H1 (cell line): ENCODE data around the gene UBE2E1. TPM values are rescaled to one million over a fixed set of nuclear protein-coding genes. Genes with fewer than 3 reads are reported as not detected.

Source experiments
- CTCF ChIA-PET: fragments of 300-600 bp; sonication (Branson Sonifier 250); formaldehyde crosslinking; loops from one replicate; lab custom pipeline; 2021; ENCODE audit not compliant: partially characterized antibody; lab: Charles Lee
- POLR2A ChIA-PET: fragments of 300-600 bp; sonication (Branson Sonifier 250); formaldehyde crosslinking; loops from one replicate; lab custom pipeline; 2021; ENCODE audit warnings: inconsistent platforms; ENCODE audit not compliant: partially characterized antibody; lab: Charles Lee
- DNase-seq, 2 experiments: peaks; one replicate each; pipeline versions ENCODE4 v3.0.0 to v3.0.0-alpha.2; 2010 to 2022; ENCODE audit warnings: low spot score in 2 of 2, low read depth in 1 of 2, mixed read lengths in 1 of 2
- FAIRE-seq: peaks from 2 replicates; lab custom pipeline; 2011; peaks lifted over from hg19 to GRCh38; lab: Jason Lieb, UNC
- H2AFZ ChIP-seq: 2 replicates; pipeline ENCODE4 v1.8.1; 2012; ENCODE audit warnings: low read length, inconsistent platforms
- H2AK5ac ChIP-seq: 2 replicates; pipeline ENCODE4 v1.6.1; 2013; ENCODE audit warnings: low read depth, low read length
- H2BK120ac ChIP-seq: replicated peaks from 2 replicates; pipeline ENCODE3; 2013; ENCODE audit warnings: low read depth, low read length, inconsistent platforms
- H2BK12ac ChIP-seq: 2 replicates; pipeline ENCODE4 v1.6.1; 2013; ENCODE audit warnings: low read depth, low read length
- H2BK15ac ChIP-seq: 2 replicates; pipeline ENCODE4 v1.6.1; 2013; ENCODE audit warnings: low read length
- H2BK20ac ChIP-seq: 2 replicates; pipeline ENCODE4 v1.6.1; 2013; ENCODE audit warnings: low read length
- H2BK5ac ChIP-seq: 2 replicates; pipeline ENCODE4 v1.6.1; 2013; ENCODE audit warnings: low read depth, low read length
- H3K14ac ChIP-seq: 2 replicates; pipeline ENCODE4 v1.6.1; 2013; ENCODE audit warnings: inconsistent platforms; ENCODE audit not compliant: insufficient read length
- H3K18ac ChIP-seq: 2 replicates; pipeline ENCODE4 v1.6.1; 2013; ENCODE audit warnings: low read length; ENCODE audit errors: extremely low read depth
- H3K23ac ChIP-seq: 2 replicates; pipeline ENCODE4 v1.6.1; 2013; ENCODE audit warnings: inconsistent platforms; ENCODE audit not compliant: insufficient read length
- H3K23me2 ChIP-seq: 2 replicates; pipeline ENCODE4 v1.6.1; 2013; ENCODE audit warnings: low read depth, low read length
- H3K27ac ChIP-seq: 2 replicates; pipeline ENCODE4 v1.6.1; 2011; ENCODE audit warnings: low read depth, low read length, inconsistent platforms
- H3K27me3 ChIP-seq, 4 experiments: replicated peaks in 1 of 4; 1 replicate in 1 of 4; 2 replicates in 3 of 4; pipeline versions ENCODE4 v1.6.1 to v1.8.1; 2011 to 2013; ENCODE audit warnings: low read length in 3 of 4, mild to moderate bottlenecking in 3 of 4, inconsistent platforms in 2 of 4, mixed read lengths in 2 of 4, moderate library complexity in 1 of 4; ENCODE audit not compliant: control insufficient read depth in 3 of 4, insufficient read depth in 3 of 4; ENCODE audit errors: extremely low read depth in 1 of 4
- H3K36me3 ChIP-seq, 4 experiments: 2 replicates each; pipeline versions ENCODE4 v1.6.1 to v1.8.1; 2011 to 2013; ENCODE audit warnings: mild to moderate bottlenecking in 4 of 4, low read length in 3 of 4, moderate library complexity in 2 of 4, control low read depth in 1 of 4, inconsistent platforms in 1 of 4; ENCODE audit not compliant: insufficient read depth in 4 of 4, control insufficient read depth in 2 of 4
- H3K4ac ChIP-seq: replicated peaks from 2 replicates; pipeline ENCODE3; 2013; ENCODE audit warnings: low read length, low read depth, mixed read lengths, inconsistent platforms; ENCODE audit not compliant: insufficient read length
- H3K4me1 ChIP-seq, 4 experiments: replicated peaks in 1 of 4; 1 replicate in 1 of 4; 2 replicates in 3 of 4; pipeline versions ENCODE4 v1.6.1 to v1.8.1; 2011 to 2013; ENCODE audit warnings: low read length in 3 of 4, inconsistent platforms in 2 of 4, mixed read lengths in 1 of 4; ENCODE audit not compliant: insufficient read depth in 4 of 4, control insufficient read depth in 3 of 4
- H3K4me2 ChIP-seq, 2 experiments: 2 replicates each; pipeline versions ENCODE4 v1.6.1 to v1.8.1; 2011 to 2013; ENCODE audit warnings: low read depth in 2 of 2, low read length in 2 of 2, control low read depth in 1 of 2, inconsistent platforms in 1 of 2, mild to moderate bottlenecking in 1 of 2; ENCODE audit not compliant: insufficient read depth in 1 of 2
- H3K4me3 ChIP-seq, 4 experiments: fragments of 200-600, 300-600 bp in 1 of 4; sonication (generic), shearing (Covaris generic), sonication (Bioruptor Twin) in 1 of 4; 2 replicates each; pipeline versions ENCODE4 v1.5.1 to v1.8.1; 2011 to 2016; ENCODE audit warnings: low read length in 4 of 4, low read depth in 3 of 4, control low read depth in 2 of 4, inconsistent platforms in 2 of 4, mild to moderate bottlenecking in 2 of 4, mixed read lengths in 1 of 4, moderate library complexity in 1 of 4; ENCODE audit not compliant: insufficient read depth in 2 of 4; ENCODE audit errors: extremely low read depth in 1 of 4
- H3K56ac ChIP-seq: replicated peaks from 2 replicates; pipeline ENCODE3; 2013; ENCODE audit warnings: low read depth, mild to moderate bottlenecking, mixed read lengths, low read length, inconsistent platforms; ENCODE audit not compliant: insufficient read length
- H3K79me1 ChIP-seq: 2 replicates; pipeline ENCODE4 v1.6.1; 2013; ENCODE audit warnings: low read depth, low read length, control low read depth
- H3K79me2 ChIP-seq, 2 experiments: 2 replicates each; pipeline versions ENCODE4 v1.6.1 to v1.8.1; 2012 to 2013; ENCODE audit warnings: low read length in 2 of 2, mild to moderate bottlenecking in 2 of 2, inconsistent platforms in 1 of 2; ENCODE audit not compliant: insufficient read depth in 2 of 2, control insufficient read depth in 1 of 2
- H3K9ac ChIP-seq, 4 experiments: replicated peaks in 1 of 4; 1 replicate in 1 of 4; 2 replicates in 3 of 4; pipeline versions ENCODE4 v1.6.1 to v1.8.1; 2011 to 2013; ENCODE audit warnings: low read depth in 3 of 4, low read length in 3 of 4, control low read depth in 2 of 4, mild to moderate bottlenecking in 2 of 4, moderate library complexity in 2 of 4, inconsistent platforms in 1 of 4; ENCODE audit errors: extremely low read depth in 1 of 4
- H3K9me3 ChIP-seq, 2 experiments: 2 replicates each; pipeline versions ENCODE4 v1.6.1 to v1.8.1; 2012 to 2013; ENCODE audit warnings: mild to moderate bottlenecking in 2 of 2, moderate library complexity in 2 of 2, control low read depth in 1 of 2, inconsistent platforms in 1 of 2, low read depth in 1 of 2, low read length in 1 of 2, mixed read lengths in 1 of 2; ENCODE audit not compliant: insufficient read depth in 2 of 2
- H4K20me1 ChIP-seq, 2 experiments: replicated peaks in 1 of 2; 2 replicates each; pipeline versions ENCODE3 to v1.8.1; 2011 to 2013; ENCODE audit warnings: inconsistent platforms in 2 of 2, low read length in 2 of 2, mild to moderate bottlenecking in 1 of 2; ENCODE audit not compliant: insufficient read depth in 2 of 2, control insufficient read depth in 1 of 2
- H4K5ac ChIP-seq: 2 replicates; pipeline ENCODE4 v1.6.1; 2013; ENCODE audit warnings: low read length, low read depth, mixed read lengths, inconsistent platforms; ENCODE audit not compliant: insufficient read length
- H4K8ac ChIP-seq: 2 replicates; pipeline ENCODE4 v1.8.0; 2013; ENCODE audit warnings: mild to moderate bottlenecking, moderate library complexity, low read length, inconsistent platforms; ENCODE audit not compliant: insufficient read depth; ENCODE audit errors: extremely low read depth
- H4K91ac ChIP-seq: replicated peaks from 2 replicates; pipeline ENCODE3; 2013; ENCODE audit warnings: low read length, mixed read lengths, inconsistent platforms; ENCODE audit not compliant: insufficient read length
- GTF2F1 ChIP-seq: IDR thresholded peaks from 2 replicates; pipeline ENCODE4 v1.6.1; 2012; ENCODE audit warnings: low read depth, low read length, improper control_type of control experiment, borderline replicate concordance
- JUND ChIP-seq: IDR thresholded peaks from 2 replicates; pipeline ENCODE4 v1.6.1; 2011; ENCODE audit warnings: mild to moderate bottlenecking, improper control_type of control experiment, low read length
- PHF8 ChIP-seq: fragments of 200-600 bp; sonication (generic); conservative IDR thresholded peaks from 2 replicates; pipeline ENCODE4 v1.7.1; 2012; ENCODE audit warnings: low read depth, mild to moderate bottlenecking, inconsistent platforms, low read length, moderate library complexity
- RXRA ChIP-seq: IDR thresholded peaks from 2 replicates; pipeline ENCODE4 v1.6.1; 2011; ENCODE audit warnings: low read depth, mild to moderate bottlenecking, low read length, moderate library complexity; ENCODE audit not compliant: insufficient read depth
- SAP30 ChIP-seq: fragments of 300-600 bp; sonication (generic); IDR thresholded peaks from 2 replicates; pipeline ENCODE4 v1.7.1; 2012; ENCODE audit warnings: low read length, moderate library complexity, mild to moderate bottlenecking, inconsistent platforms; ENCODE audit not compliant: insufficient read depth, insufficient replicate concordance
- SIX5 ChIP-seq: IDR thresholded peaks from 2 replicates; pipeline ENCODE4 v1.6.1; 2011; ENCODE audit warnings: mild to moderate bottlenecking, low read depth, low read length
- SRF ChIP-seq: IDR thresholded peaks from 2 replicates; pipeline ENCODE4 v1.6.1; 2011; ENCODE audit warnings: mild to moderate bottlenecking, low read depth, low read length, moderate library complexity
- SUZ12 ChIP-seq: fragments of 200-600 bp; sonication (generic); IDR thresholded peaks from 2 replicates; pipeline ENCODE4 v1.6.1; 2012; ENCODE audit warnings: mild to moderate bottlenecking, inconsistent platforms, low read length, moderate library complexity, mixed read lengths
- TAF1 ChIP-seq: IDR thresholded peaks from 2 replicates; pipeline ENCODE4 v1.6.1; 2011; ENCODE audit warnings: mild to moderate bottlenecking, low read depth, low read length
- TEAD4 ChIP-seq: IDR thresholded peaks from 2 replicates; pipeline ENCODE4 v1.6.1; 2012; ENCODE audit warnings: low read depth, low read length, inconsistent platforms, mixed read lengths
- ZNF274 ChIP-seq: IDR thresholded peaks from 2 replicates; pipeline ENCODE4 v1.7.0; 2012; ENCODE audit warnings: low read length, borderline replicate concordance; ENCODE audit errors: extremely low read depth
- WGBS, 2 experiments: shearing (Covaris generic) in 1 of 2; methylation state at CpG; one replicate each; pipeline versions ENCODE4 v1.1.6 to v1.1.7; 2013 to 2015; ENCODE audit warnings: low lambda C conversion rate in 2 of 2, mixed read lengths in 2 of 2, inconsistent platforms in 1 of 2, low coverage in 1 of 2, missing lambda C conversion rate in 1 of 2; ENCODE audit not compliant: insufficient replicate concordance in 2 of 2, insufficient coverage in 1 of 2, insufficient read length in 1 of 2; ENCODE audit errors: extremely low coverage in 1 of 2, missing lambda C conversion rate in 1 of 2; 5-methylcytosine and 5-hydroxymethylcytosine counted together
- polyA plus RNA-seq, 7 experiments: library from polyadenylated mRNA; depleted of rRNA in 3 of 7; stranded (reverse) in 5 of 7; unstranded in 2 of 7; fragments of >200 nt in 5 of 7; fragments of 200-250 nt in 2 of 7; gene quantifications; 1 replicate in 5 of 7; 2 replicates in 1 of 7; 4 replicates in 1 of 7; pipeline versions ENCODE4 v1.2.1 to v1.2.3, GENCODE V29; 2011 to 2013; ENCODE audit warnings: missing spikeins in 2 of 7, mixed read lengths in 2 of 7
- total RNA-seq: library from RNA; stranded (reverse); fragmentation: NEBNext Ultra II Directional; extraction: Animal tissue kit (Norgen Biotek cat#: 25700); gene quantifications from 2 replicates; pipeline ENCODE4 v1.2.1, GENCODE V29; 2021
- TF ChIP-seq, protein P1 (sequence below): IDR thresholded peaks from 2 replicates; pipeline ENCODE4 v1.6.1; 2011; ENCODE audit warnings: low read depth, mild to moderate bottlenecking, low read length; ENCODE audit not compliant: insufficient read depth

Gene UBE2E1
- total and polyA plus RNA-seq, 2 of the 8 experiments (the other 6 are each of a cell fraction or from before 2014, with no cell fraction given) = 109 to 141 TPM

DNA sequence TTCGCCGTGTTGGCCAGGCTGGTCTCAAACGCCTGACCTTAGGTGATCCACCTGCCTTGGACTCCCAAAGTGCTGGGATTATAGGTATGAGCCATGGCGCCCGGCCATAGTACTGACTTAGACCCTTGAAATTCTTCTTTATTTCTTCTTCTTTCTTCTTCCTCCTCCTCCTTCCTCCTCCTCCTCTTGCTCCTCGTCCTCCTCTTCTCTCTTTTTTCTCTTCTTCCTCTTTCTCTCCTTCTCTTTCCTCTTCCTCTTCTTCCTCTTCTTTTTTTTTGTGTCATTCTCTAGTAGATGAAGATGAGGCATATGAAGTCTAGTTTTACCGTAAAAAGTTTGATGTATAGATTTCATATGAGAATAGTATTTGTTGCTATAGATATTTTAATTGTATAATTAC lies 120.5 kb downstream of the UBE2E1 start:
- no peaks in the 10 kb centered on the region for H3K79me1 ChIP-seq
- TF ChIP-seq PHF8 (no peak), SAP30 (no peak), TEAD4 (no peak), GTF2F1 (no peak), TAF1 (no peak), SRF (no peak), JUND (no peak), ZNF274 (no peak), SIX5 (no peak), SUZ12 (no peak), RXRA (no peak)
- TF ChIP-seq, protein P1, sequence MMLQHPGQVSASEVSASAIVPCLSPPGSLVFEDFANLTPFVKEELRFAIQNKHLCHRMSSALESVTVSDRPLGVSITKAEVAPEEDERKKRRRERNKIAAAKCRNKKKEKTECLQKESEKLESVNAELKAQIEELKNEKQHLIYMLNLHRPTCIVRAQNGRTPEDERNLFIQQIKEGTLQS = no peak
- H3K27ac ChIP-seq = no peak overlapping the region
- no peak for DNase-seq
- FAIRE-seq = no peak
- peaks cover 0 to 1% (median 0%) of the 10 kb centered on the region in 4 experiments; a peak in 1 of 8 replicates for H3K36me3 ChIP-seq
- H3K14ac ChIP-seq = no peak overlapping the region
- H3K23me2 ChIP-seq = no peaks in the 10 kb centered on the region; the same call in 1 of the 2 replicates
- H3K4me3 ChIP-seq = no peak overlapping the region
- no peak overlapping the region for H4K8ac ChIP-seq
- no peaks in the 10 kb centered on the region for H3K9me3 ChIP-seq
- H2BK20ac ChIP-seq = no peak overlapping the region
- H2AK5ac ChIP-seq = no peak overlapping the region
- 78% methylated on average over 7 of the region's 7 CpGs; no CpG with 5 or more reads in 1 of the 2 experiments for WGBS, 2 experiments
- no peaks in the 10 kb centered on the region for H3K79me2 ChIP-seq
- H2BK5ac ChIP-seq = no peak overlapping the region
- H3K9ac ChIP-seq = no peak overlapping the region
- no peak overlapping the region for H4K5ac ChIP-seq
- no peak overlapping the region for H3K56ac ChIP-seq
- ChIA-PET CTCF (interaction anchor here (0.6 to 3.1 kb wide), 7 partner anchors 9 to 74 kb away, joined by 3 to 21 read pairs (median 3); partner anchors contain the start of genes NKIRAS1 and RPL15), POLR2A (interaction anchor here (0.7 to 19.1 kb wide), 4 partner anchors 6 to 27 kb away, joined by 3 to 363 read pairs (median 186); partner anchors contain the start of genes NKIRAS1, NR1D2 and RPL15)
- H3K4me1 ChIP-seq = peaks cover 0 to 2% (median 0%) of the 10 kb centered on the region in 4 experiments; a peak in 1 of 7 replicates
- H3K23ac ChIP-seq = no peak overlapping the region
- H2BK12ac ChIP-seq = no peak overlapping the region
- H3K27me3 ChIP-seq = no peaks in the 10 kb centered on the region
- no peak overlapping the region for H3K4ac ChIP-seq
- H2BK15ac ChIP-seq = no peak overlapping the region
- H4K20me1 ChIP-seq = no peaks in the 10 kb centered on the region
- H4K91ac ChIP-seq = no peak overlapping the region
- no peak overlapping the region for H3K18ac ChIP-seq
- H3K4me2 ChIP-seq = no peak overlapping the region
- H2BK120ac ChIP-seq = no peak overlapping the region
- no peak overlapping the region for H2AFZ ChIP-seq
